A549 (cell line): Measurements from ENCODE around the gene KRTDAP.

Experiments used
- CHD4 ChIP-seq: fragments of 200-600 bp; sonication (generic); IDR thresholded peaks from 2 replicates; pipeline ENCODE4 v1.6.1; 2016; ENCODE audit warnings: antibody characterized with exemption, mild to moderate bottlenecking, borderline replicate concordance
- CTCF ChIP-seq: fragments of >200 bp; sonication (Bioruptor Twin); formaldehyde crosslinking; IDR thresholded peaks from 3 replicates; pipeline ENCODE4 v1.5.1; 2016
- EP300 ChIP-seq, 2 experiments: fragments of >200 bp; sonication (Bioruptor Twin); formaldehyde crosslinking; IDR thresholded peaks; 2 replicates in 1 of 2; 3 replicates in 1 of 2; pipeline ENCODE4 v1.6.1; 2016 to 2017
- ESRRA ChIP-seq: fragments of 150-350 bp; IDR thresholded peaks from 2 replicates; pipeline ENCODE4 v1.6.1; 2014; ENCODE audit warnings: mild to moderate bottlenecking, low read length, borderline replicate concordance
- MAX ChIP-seq: IDR thresholded peaks from 2 replicates; pipeline ENCODE4 v1.6.1; 2012
- MYC ChIP-seq: IDR thresholded peaks from 2 replicates; pipeline ENCODE4 v1.6.1; 2012; ENCODE audit warnings: mild to moderate bottlenecking, inconsistent platforms, low read length, improper control_type of control experiment, borderline replicate concordance
- POLR2A ChIP-seq: IDR thresholded peaks from 2 replicates; pipeline ENCODE4 v1.6.1; 2012; ENCODE audit warnings: mild to moderate bottlenecking, low read length
- RAD21 ChIP-seq, 2 experiments: fragments of >200 bp in 1 of 2; sonication (Bioruptor Twin) in 1 of 2; formaldehyde crosslinking in 1 of 2; IDR thresholded peaks in 1 of 2; conservative IDR thresholded peaks in 1 of 2; 2 replicates in 1 of 2; 3 replicates in 1 of 2; pipeline ENCODE4 v1.6.1; 2012 to 2018; ENCODE audit warnings: inconsistent platforms in 1 of 2
- REST ChIP-seq: fragments of 200-600 bp; sonication (generic); IDR thresholded peaks from 2 replicates; pipeline ENCODE4 v1.6.1; 2016; ENCODE audit warnings: antibody characterized with exemption, mild to moderate bottlenecking, moderate library complexity

GRCh38 chr19:35512831-35513627 lies 22.8 kb upstream of the KRTDAP start:
- TF ChIP-seq REST, result no peak
- TF ChIP-seq CTCF, result no peak
- TF ChIP-seq MAX, result no peak
- no peak for TF ChIP-seq MYC
- TF ChIP-seq EP300 (IDR thresholded peaks at IDR 0.05), result no peak
- TF ChIP-seq RAD21 (conservative IDR thresholded peaks at IDR 0.05 in 1 of 2, IDR thresholded peaks at IDR 0.05 in 1 of 2), result no peak
- no peak for TF ChIP-seq POLR2A
- no peak for TF ChIP-seq CHD4
- no peak for TF ChIP-seq ESRRA
